BLaER1 (cell line): ENCODE results near the gene PARD6G.

Source experiments
- H3K27ac ChIP-seq: shearing (Covaris generic); formaldehyde crosslinking; 2 replicates; pipeline ENCODE4 v1.8.1; 2022
- H3K27me3 ChIP-seq: shearing (Covaris generic); formaldehyde crosslinking; 2 replicates; pipeline ENCODE4 v1.8.1; 2022
- H3K36me3 ChIP-seq: shearing (Covaris generic); formaldehyde crosslinking; 2 replicates; pipeline ENCODE4 v1.8.1; 2022
- H3K4me1 ChIP-seq: shearing (Covaris generic); formaldehyde crosslinking; 2 replicates; pipeline ENCODE4 v1.8.1; 2022
- H3K4me2 ChIP-seq: shearing (Covaris generic); formaldehyde crosslinking; 2 replicates; pipeline ENCODE4 v1.8.1; 2022
- H3K4me3 ChIP-seq: shearing (Covaris generic); formaldehyde crosslinking; 2 replicates; pipeline ENCODE4 v1.8.1; 2022
- H3K9ac ChIP-seq: shearing (Covaris generic); formaldehyde crosslinking; 2 replicates; pipeline ENCODE4 v1.8.1; 2022
- H3K9me3 ChIP-seq: shearing (Covaris generic); formaldehyde crosslinking; 2 replicates; pipeline ENCODE4 v1.8.1; 2022
- H4K20me1 ChIP-seq: shearing (Covaris generic); formaldehyde crosslinking; 2 replicates; pipeline ENCODE4 v1.8.1; 2022
- Cebpa-rat ChIP-seq: shearing (Covaris generic); IDR thresholded peaks from 2 replicates; pipeline ENCODE4 v1.8.1; 2022

The PARD6G gene

GRCh38 chr18:80135136-80135535 lies 112.2 kb downstream of the PARD6G start:
- no peak overlapping the region for H3K27ac ChIP-seq
- peaks cover 65% of the 10 kb centered on the region for H3K36me3 ChIP-seq
- no peak overlapping the region for H3K4me3 ChIP-seq
- no peak overlapping the region for H3K4me2 ChIP-seq
- no peak for TF ChIP-seq Cebpa-rat
- H3K9ac ChIP-seq, result 0 out of 2 replicates have a peak overlapping the region, but pooled peaks have one; percentile 15
- peaks cover 13% of the 10 kb centered on the region; the same call in 1 of the 2 replicates for H4K20me1 ChIP-seq
- no peaks in the 10 kb centered on the region for H3K27me3 ChIP-seq
- peaks cover 17% of the 10 kb centered on the region; the same call in 1 of the 2 replicates for H3K4me1 ChIP-seq
- no peaks in the 10 kb centered on the region for H3K9me3 ChIP-seq

- Histone ChIP-seq H3K9ac (no peak overlapping the region), H3K27ac (no peak overlapping the region), H3K36me3 (peaks cover 66% of the 10 kb centered on the region), H4K20me1 (peaks cover 29% of the 10 kb centered on the region), H3K27me3 (no peaks in the 10 kb centered on the region), H3K4me3 (no peak overlapping the region), H3K4me2 (no peak overlapping the region), H3K4me1 (peaks cover 7% of the 10 kb centered on the region; the same call in 1 of the 2 replicates), H3K9me3 (no peaks in the 10 kb centered on the region)
- TF ChIP-seq Cebpa-rat, result no peak
These were observed 114.2 kb downstream of the PARD6G start for GRCh38 chr18:80133124-80133523.

GRCh38 chr18:80132180-80132812 lies 115.0 kb downstream of the PARD6G start:
- Histone ChIP-seq H3K36me3 (peaks cover 58% of the 10 kb centered on the region), H3K4me3 (no peak overlapping the region), H3K9me3 (no peaks in the 10 kb centered on the region), H4K20me1 (peaks cover 30% of the 10 kb centered on the region), H3K27me3 (no peaks in the 10 kb centered on the region), H3K27ac (no peak overlapping the region), H3K9ac (no peak overlapping the region), H3K4me2 (no peak overlapping the region), H3K4me1 (peaks cover 5% of the 10 kb centered on the region; the same call in 1 of the 2 replicates)
- TF ChIP-seq Cebpa-rat, result no peak

GRCh38 chr18:80130555-80130954 lies 116.8 kb downstream of the PARD6G start:
- peaks cover 6% of the 10 kb centered on the region; the same call in 1 of the 2 replicates for H3K9me3 ChIP-seq
- H3K4me2 ChIP-seq, result no peak overlapping the region
- peaks cover 5% of the 10 kb centered on the region; the same call in 1 of the 2 replicates for H3K4me1 ChIP-seq
- no peaks in the 10 kb centered on the region for H3K27me3 ChIP-seq
- H3K36me3 ChIP-seq, result peaks cover 49% of the 10 kb centered on the region
- H3K27ac ChIP-seq, result no peak overlapping the region
- H3K4me3 ChIP-seq, result no peak overlapping the region
- no peak overlapping the region for H3K9ac ChIP-seq
- no peak for TF ChIP-seq Cebpa-rat
- H4K20me1 ChIP-seq, result peaks cover 30% of the 10 kb centered on the region

GRCh38 chr18:80129672-80130367 lies 117.5 kb downstream of the PARD6G start:
- no peak for TF ChIP-seq Cebpa-rat

GRCh38 chr18:80127635-80128034 lies 119.7 kb downstream of the PARD6G start:
- H3K9ac ChIP-seq, result no peak overlapping the region
- H3K36me3 ChIP-seq, result peaks cover 35% of the 10 kb centered on the region
- peaks cover 5% of the 10 kb centered on the region; the same call in 1 of the 2 replicates for H3K4me1 ChIP-seq
- H3K4me3 ChIP-seq, result no peak overlapping the region
- H4K20me1 ChIP-seq, result peaks cover 35% of the 10 kb centered on the region
- no peak overlapping the region for H3K27ac ChIP-seq
- H3K4me2 ChIP-seq, result no peak overlapping the region
- no peak for TF ChIP-seq Cebpa-rat
- H3K27me3 ChIP-seq, result no peaks in the 10 kb centered on the region
- H3K9me3 ChIP-seq, result peaks cover 10% of the 10 kb centered on the region; the same call in 1 of the 2 replicates

More at GRCh38 chr18:80129672-80130367, 117.5 kb downstream of the PARD6G start:
- H3K9me3 ChIP-seq, result peaks cover 6% of the 10 kb centered on the region; the same call in 1 of the 2 replicates
- no peaks in the 10 kb centered on the region for H3K27me3 ChIP-seq
- H3K27ac ChIP-seq, result no peak overlapping the region
- H3K4me1 ChIP-seq, result peaks cover 5% of the 10 kb centered on the region; the same call in 1 of the 2 replicates
- H3K36me3 ChIP-seq, result peaks cover 42% of the 10 kb centered on the region
- H3K4me2 ChIP-seq, result no peak overlapping the region
- H3K4me3 ChIP-seq, result no peak overlapping the region
- no peak overlapping the region for H3K9ac ChIP-seq
- H4K20me1 ChIP-seq, result peaks cover 30% of the 10 kb centered on the region

- no peak for TF ChIP-seq Cebpa-rat
- peaks cover 42% of the 10 kb centered on the region for H3K36me3 ChIP-seq
- peaks cover 35% of the 10 kb centered on the region for H4K20me1 ChIP-seq
- H3K9ac ChIP-seq, result no peak overlapping the region
- H3K27me3 ChIP-seq, result no peaks in the 10 kb centered on the region
- H3K4me3 ChIP-seq, result no peak overlapping the region
- H3K9me3 ChIP-seq, result peaks cover 10% of the 10 kb centered on the region; the same call in 1 of the 2 replicates
- H3K27ac ChIP-seq, result no peak overlapping the region
- H3K4me2 ChIP-seq, result no peak overlapping the region
- H3K4me1 ChIP-seq, result no peaks in the 10 kb centered on the region
These were observed 120.5 kb downstream of the PARD6G start for GRCh38 chr18:80126797-80127196.

- TF ChIP-seq Cebpa-rat, result no peak
- peaks cover 56% of the 10 kb centered on the region for H3K36me3 ChIP-seq
- H3K4me3 ChIP-seq, result no peak overlapping the region
- peaks cover 20% of the 10 kb centered on the region for H4K20me1 ChIP-seq
- H3K4me1 ChIP-seq, result no peaks in the 10 kb centered on the region
- peaks cover 10% of the 10 kb centered on the region; the same call in 1 of the 2 replicates for H3K9me3 ChIP-seq
- no peak overlapping the region for H3K27ac ChIP-seq
- no peaks in the 10 kb centered on the region for H3K27me3 ChIP-seq
- H3K4me2 ChIP-seq, result no peak overlapping the region
- no peak overlapping the region for H3K9ac ChIP-seq
These were observed 123.2 kb downstream of the PARD6G start for GRCh38 chr18:80124131-80124530.

- no peak for TF ChIP-seq Cebpa-rat
- Histone ChIP-seq H3K9ac (no peak overlapping the region), H3K4me3 (no peak overlapping the region), H3K36me3 (peaks cover 62% of the 10 kb centered on the region), H3K9me3 (peaks cover 4% of the 10 kb centered on the region; the same call in 1 of the 2 replicates), H3K4me2 (no peak overlapping the region), H3K27ac (no peak overlapping the region), H3K27me3 (no peaks in the 10 kb centered on the region), H3K4me1 (peaks cover 7% of the 10 kb centered on the region), H4K20me1 (peaks cover 20% of the 10 kb centered on the region)
These were observed 126.4 kb downstream of the PARD6G start for GRCh38 chr18:80120932-80121331.

GRCh38 chr18:80119111-80119510 lies 128.2 kb downstream of the PARD6G start:
- Histone ChIP-seq H3K4me2 (no peak overlapping the region), H3K4me3 (no peak overlapping the region), H3K36me3 (peaks cover 57% of the 10 kb centered on the region), H3K9ac (no peak overlapping the region), H3K4me1 (peaks cover 18% of the 10 kb centered on the region), H4K20me1 (peaks cover 32% of the 10 kb centered on the region), H3K9me3 (peaks cover 4% of the 10 kb centered on the region; the same call in 1 of the 2 replicates), H3K27me3 (no peaks in the 10 kb centered on the region), H3K27ac (no peak overlapping the region)
- TF ChIP-seq Cebpa-rat, result no peak
